Osteoblast (primary cell): Measurements from ENCODE around the gene EBF4. TPM values are rescaled to one million over a fixed set of nuclear protein-coding genes. Genes with fewer than 3 reads are reported as not detected.

Experiments
- DNase-seq: peaks from one replicate; pipeline ENCODE4 v3.0.0; 2011; ENCODE audit warnings: low spot score, mixed read lengths; ENCODE audit not compliant: insufficient read length; ENCODE audit errors: missing footprints
- H2AFZ ChIP-seq: 2 replicates; pipeline ENCODE4 v1.6.0; 2011; ENCODE audit warnings: mild to moderate bottlenecking, low read length
- H3K27ac ChIP-seq: 2 replicates; pipeline ENCODE4 v1.5.1; 2011; ENCODE audit warnings: mild to moderate bottlenecking, low read depth, low read length, moderate library complexity
- H3K27me3 ChIP-seq: 2 replicates; pipeline ENCODE4 v1.6.0; 2012; ENCODE audit warnings: mild to moderate bottlenecking, control low read depth, inconsistent platforms, low read length, moderate library complexity; ENCODE audit not compliant: insufficient read depth
- H3K36me3 ChIP-seq: 2 replicates; pipeline ENCODE4 v1.5.1; 2011; ENCODE audit warnings: mild to moderate bottlenecking, low read length, control low read depth, moderate library complexity; ENCODE audit not compliant: insufficient read depth
- H3K4me1 ChIP-seq: 2 replicates; pipeline ENCODE4 v1.5.1; 2011; ENCODE audit warnings: mild to moderate bottlenecking, low read length, control low read depth, moderate library complexity; ENCODE audit not compliant: insufficient read depth
- H3K4me2 ChIP-seq: 2 replicates; pipeline ENCODE4 v1.6.0; 2011; ENCODE audit warnings: mild to moderate bottlenecking, low read length; ENCODE audit not compliant: insufficient read depth
- H3K4me3 ChIP-seq: fragments of 200-600 bp; sonication (generic); 3 replicates; pipeline ENCODE4 v1.5.1; 2012; ENCODE audit warnings: mild to moderate bottlenecking, low read length, inconsistent platforms; ENCODE audit not compliant: insufficient read depth
- H3K79me2 ChIP-seq: 2 replicates; pipeline ENCODE4 v1.6.0; 2012; ENCODE audit warnings: mild to moderate bottlenecking, low read length, control low read depth, inconsistent platforms; ENCODE audit not compliant: insufficient read depth
- H3K9me3 ChIP-seq: 2 replicates; pipeline ENCODE4 v1.5.1; 2011; ENCODE audit warnings: low read depth, low read length, control low read depth
- H4K20me1 ChIP-seq: 2 replicates; pipeline ENCODE4 v1.6.0; 2012; ENCODE audit warnings: mild to moderate bottlenecking, low read length, control low read depth; ENCODE audit not compliant: insufficient read depth
- CTCF ChIP-seq: IDR thresholded peaks from 2 replicates; pipeline ENCODE4 v1.5.1; 2011; ENCODE audit warnings: mild to moderate bottlenecking, low read depth, low read length, moderate library complexity; ENCODE audit errors: extremely low read depth
- total RNA-seq: library from RNA; depleted of rRNA; stranded (reverse); fragments of >200 nt; gene quantifications from 2 replicates; pipeline ENCODE4 v1.2.3, GENCODE V29; 2012

EBF4 gene
- total RNA-seq, 1 donor: under 0.01 TPM

DNA sequence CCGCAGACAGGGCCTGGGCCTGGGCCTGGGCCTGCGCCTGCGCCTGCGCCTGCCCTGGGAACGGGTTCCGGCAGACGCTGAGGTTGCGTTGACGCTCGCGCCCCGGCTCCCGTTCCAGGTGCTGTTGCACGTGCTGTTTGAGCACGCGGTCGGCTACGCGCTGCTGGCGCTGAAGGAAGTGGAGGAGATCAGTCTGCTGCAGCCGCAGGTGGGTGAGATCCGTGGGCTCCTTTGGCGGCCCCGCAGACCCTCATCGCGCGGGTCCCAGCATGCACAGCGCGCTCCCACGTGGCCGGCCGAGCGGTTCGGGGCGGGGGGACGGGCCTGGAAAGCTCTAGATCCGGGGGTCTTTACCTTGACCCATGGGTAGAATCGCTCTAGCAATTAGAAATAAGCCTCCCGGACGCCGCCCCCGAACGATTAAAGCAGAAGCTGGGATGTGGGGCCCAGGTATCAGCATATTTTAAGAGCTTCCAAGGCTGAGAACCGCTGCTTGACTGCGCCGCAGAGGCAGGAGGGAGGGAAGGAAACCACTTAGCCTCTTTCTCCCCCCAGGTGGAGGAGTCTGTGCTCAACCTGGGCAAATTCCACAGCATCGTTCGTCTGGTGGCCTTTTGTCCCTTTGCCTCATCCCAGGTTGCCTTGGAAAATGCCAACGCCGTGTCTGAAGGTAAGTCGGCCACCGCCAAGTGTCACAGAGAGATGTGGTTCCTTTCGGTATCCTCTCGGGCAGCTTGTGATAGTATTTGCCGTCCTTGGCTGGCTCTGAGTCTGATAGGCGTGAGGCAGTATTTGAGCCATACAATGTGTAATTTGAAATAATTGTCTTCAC, 39.6 kb upstream of the EBF4 start:
- Histone ChIP-seq H3K27me3 (no peaks in the 10 kb centered on the region), H3K9me3 (no peaks in the 10 kb centered on the region), H3K36me3 (peaks cover 40% of the 10 kb centered on the region), H4K20me1 (peaks cover 38% of the 10 kb centered on the region), H3K27ac (peak overlapping the region; percentile 79), H3K4me2 (peak overlapping the region; percentile 100), H3K4me1 (peaks cover 22% of the 10 kb centered on the region), H3K79me2 (peaks cover 53% of the 10 kb centered on the region), H3K4me3 (peak overlapping the region; percentile 98), H2AFZ (peak overlapping the region; percentile 93)
- no peak for TF ChIP-seq CTCF
- peak; percentile 76 for DNase-seq

DNA sequence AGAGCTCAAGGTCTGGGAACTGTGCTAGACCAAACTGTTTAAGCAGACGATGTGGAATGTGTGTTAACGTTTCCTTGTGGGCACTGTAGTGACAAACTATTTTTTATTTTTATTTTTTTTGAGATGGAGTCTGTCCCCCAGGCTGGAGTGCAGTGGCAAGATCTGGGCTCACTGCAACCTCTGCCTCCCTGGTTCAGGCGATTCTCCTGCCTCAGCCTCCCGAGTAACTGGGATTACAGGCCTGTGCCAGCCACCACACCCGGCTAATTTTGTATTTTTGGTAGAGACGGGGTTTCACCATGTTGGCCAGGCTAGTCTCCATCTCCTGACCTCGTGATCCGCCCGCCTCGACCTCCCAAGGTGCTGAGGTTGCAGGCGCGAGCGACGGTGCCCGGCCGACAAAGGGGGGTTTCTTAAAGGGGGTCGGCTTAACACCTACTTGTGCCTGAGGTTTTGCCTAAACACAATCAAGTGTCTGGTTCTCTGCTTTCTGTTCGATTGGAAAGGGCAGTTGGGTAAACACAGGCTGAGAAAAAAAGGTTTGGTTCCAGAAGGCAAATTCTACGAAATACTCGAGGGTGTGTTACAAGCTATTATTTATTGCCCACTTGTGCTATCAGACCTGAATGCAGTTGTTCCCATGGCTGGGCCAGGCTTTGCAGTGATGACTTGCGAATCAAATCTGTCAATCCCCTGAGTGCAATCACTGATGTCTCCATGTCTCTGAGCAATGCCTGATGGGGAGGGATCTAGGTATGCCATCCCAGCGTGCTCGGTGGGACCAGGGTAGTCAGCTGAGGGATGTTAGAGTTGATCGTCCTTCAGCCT, 38.8 kb upstream of the EBF4 start:
- Histone ChIP-seq H3K27ac (peak overlapping the region; percentile 79), H3K27me3 (no peaks in the 10 kb centered on the region), H3K4me3 (peak overlapping the region; percentile 98), H3K79me2 (peaks cover 53% of the 10 kb centered on the region), H3K36me3 (peaks cover 49% of the 10 kb centered on the region), H3K9me3 (no peaks in the 10 kb centered on the region), H4K20me1 (peaks cover 44% of the 10 kb centered on the region), H3K4me2 (peak overlapping the region; percentile 100), H2AFZ (peak overlapping the region; percentile 93), H3K4me1 (peaks cover 22% of the 10 kb centered on the region)
- no peak for TF ChIP-seq CTCF
- no peak for DNase-seq

- no peak overlapping the region for H2AFZ ChIP-seq
These were observed 38.2 kb upstream of the EBF4 start for GRCh38 chr20:2654384-2654822.

More at GRCh38 chr20:2654384-2654822, 38.2 kb upstream of the EBF4 start:
- TF ChIP-seq CTCF: no peak
- peak overlapping the region; percentile 98 for H3K4me3 ChIP-seq
- H3K9me3 ChIP-seq: no peaks in the 10 kb centered on the region
- no peaks in the 10 kb centered on the region for H3K27me3 ChIP-seq
- no peak for DNase-seq
- peaks cover 53% of the 10 kb centered on the region for H3K79me2 ChIP-seq
- H3K36me3 ChIP-seq: peaks cover 55% of the 10 kb centered on the region
- H3K4me1 ChIP-seq: peaks cover 22% of the 10 kb centered on the region
- peak overlapping the region; percentile 100 for H3K4me2 ChIP-seq
- peak overlapping the region; percentile 61 for H3K27ac ChIP-seq
- H4K20me1 ChIP-seq: peaks cover 44% of the 10 kb centered on the region
